ENCODE data around the gene KRT2. TPM values are rescaled to one million over a fixed set of nuclear protein-coding genes. Genes with fewer than 3 reads are reported as not detected.

KRT2 gene
- total RNA-seq, 1 experiment from 2014 or later = not detected

DNA sequence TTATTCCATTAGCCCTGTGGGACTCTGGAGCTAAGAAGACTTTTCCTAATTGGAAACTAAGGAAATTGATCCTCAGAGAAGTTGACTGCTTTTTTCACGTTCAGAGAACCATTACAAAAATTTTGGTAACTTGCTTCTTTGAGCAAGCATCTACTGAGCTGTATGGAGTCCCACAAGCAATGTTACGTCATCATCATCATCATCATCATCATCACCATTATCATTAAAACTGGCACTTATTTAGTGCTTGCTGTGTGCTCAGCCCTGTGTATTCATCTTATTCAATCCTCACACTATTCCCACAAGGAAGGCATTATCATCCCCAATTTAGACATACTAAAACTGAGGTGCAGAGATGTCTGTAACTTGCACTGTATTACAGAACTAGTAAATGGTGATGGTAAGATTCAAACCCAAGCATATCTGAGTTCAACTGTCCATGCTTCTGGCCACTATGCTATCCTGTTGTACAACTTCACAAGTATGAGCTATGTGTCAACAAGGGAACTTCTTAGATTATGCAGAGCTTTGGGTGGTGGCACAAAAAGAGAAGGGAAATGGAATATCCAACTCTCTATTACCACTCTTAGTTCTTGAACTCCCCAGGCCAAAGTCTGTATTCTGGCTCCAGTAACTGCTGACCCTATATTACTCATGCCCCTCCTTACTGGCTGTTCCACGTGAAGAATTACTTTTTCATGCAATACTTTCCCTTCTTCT, 21.9 kb upstream of the KRT2 start:
- Mint-ChIP-seq H3K9me3 (no peaks in the 10 kb centered on the region), H3K4me1 (no peaks in the 10 kb centered on the region), H3K27ac (no peak overlapping the region), H3K27me3 (ENCODE audit: low read depth) (peaks cover 5% of the 10 kb centered on the region; the same call in 1 of the 2 replicates), H3K4me3 (no peak overlapping the region), H3K36me3 (no peaks in the 10 kb centered on the region)
- TF ChIP-seq, protein P1, sequence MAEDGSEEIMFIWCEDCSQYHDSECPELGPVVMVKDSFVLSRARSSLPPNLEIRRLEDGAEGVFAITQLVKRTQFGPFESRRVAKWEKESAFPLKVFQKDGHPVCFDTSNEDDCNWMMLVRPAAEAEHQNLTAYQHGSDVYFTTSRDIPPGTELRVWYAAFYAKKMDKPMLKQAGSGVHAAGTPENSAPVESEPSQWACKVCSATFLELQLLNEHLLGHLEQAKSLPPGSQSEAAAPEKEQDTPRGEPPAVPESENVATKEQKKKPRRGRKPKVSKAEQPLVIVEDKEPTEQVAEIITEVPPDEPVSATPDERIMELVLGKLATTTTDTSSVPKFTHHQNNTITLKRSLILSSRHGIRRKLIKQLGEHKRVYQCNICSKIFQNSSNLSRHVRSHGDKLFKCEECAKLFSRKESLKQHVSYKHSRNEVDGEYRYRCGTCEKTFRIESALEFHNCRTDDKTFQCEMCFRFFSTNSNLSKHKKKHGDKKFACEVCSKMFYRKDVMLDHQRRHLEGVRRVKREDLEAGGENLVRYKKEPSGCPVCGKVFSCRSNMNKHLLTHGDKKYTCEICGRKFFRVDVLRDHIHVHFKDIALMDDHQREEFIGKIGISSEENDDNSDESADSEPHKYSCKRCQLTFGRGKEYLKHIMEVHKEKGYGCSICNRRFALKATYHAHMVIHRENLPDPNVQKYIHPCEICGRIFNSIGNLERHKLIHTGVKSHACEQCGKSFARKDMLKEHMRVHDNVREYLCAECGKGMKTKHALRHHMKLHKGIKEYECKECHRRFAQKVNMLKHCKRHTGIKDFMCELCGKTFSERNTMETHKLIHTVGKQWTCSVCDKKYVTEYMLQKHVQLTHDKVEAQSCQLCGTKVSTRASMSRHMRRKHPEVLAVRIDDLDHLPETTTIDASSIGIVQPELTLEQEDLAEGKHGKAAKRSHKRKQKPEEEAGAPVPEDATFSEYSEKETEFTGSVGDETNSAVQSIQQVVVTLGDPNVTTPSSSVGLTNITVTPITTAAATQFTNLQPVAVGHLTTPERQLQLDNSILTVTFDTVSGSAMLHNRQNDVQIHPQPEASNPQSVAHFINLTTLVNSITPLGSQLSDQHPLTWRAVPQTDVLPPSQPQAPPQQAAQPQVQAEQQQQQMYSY (CRISPR knock-in tag; IDR thresholded peaks at IDR 0.05) = no peak
- no peak for TF ChIP-seq ZNF671 (CRISPR knock-in tag; IDR thresholded peaks at IDR 0.05)
- TF ChIP-seq RELA (CRISPR knock-in tag; IDR thresholded peaks at IDR 0.05; ENCODE audit: borderline replicate concordance) = no peak
- TF ChIP-seq KAT7 (CRISPR knock-in tag; IDR thresholded peaks at IDR 0.05; ENCODE audit: borderline replicate concordance) = no peak
- TF ChIP-seq SMAD3 (CRISPR knock-in tag; IDR thresholded peaks at IDR 0.05; ENCODE audit: borderline replicate concordance) = no peak
- no peak for TF ChIP-seq ESRRA (CRISPR knock-in tag; IDR thresholded peaks at IDR 0.05; ENCODE audit: borderline replicate concordance)
- TF ChIP-seq, protein P2, sequence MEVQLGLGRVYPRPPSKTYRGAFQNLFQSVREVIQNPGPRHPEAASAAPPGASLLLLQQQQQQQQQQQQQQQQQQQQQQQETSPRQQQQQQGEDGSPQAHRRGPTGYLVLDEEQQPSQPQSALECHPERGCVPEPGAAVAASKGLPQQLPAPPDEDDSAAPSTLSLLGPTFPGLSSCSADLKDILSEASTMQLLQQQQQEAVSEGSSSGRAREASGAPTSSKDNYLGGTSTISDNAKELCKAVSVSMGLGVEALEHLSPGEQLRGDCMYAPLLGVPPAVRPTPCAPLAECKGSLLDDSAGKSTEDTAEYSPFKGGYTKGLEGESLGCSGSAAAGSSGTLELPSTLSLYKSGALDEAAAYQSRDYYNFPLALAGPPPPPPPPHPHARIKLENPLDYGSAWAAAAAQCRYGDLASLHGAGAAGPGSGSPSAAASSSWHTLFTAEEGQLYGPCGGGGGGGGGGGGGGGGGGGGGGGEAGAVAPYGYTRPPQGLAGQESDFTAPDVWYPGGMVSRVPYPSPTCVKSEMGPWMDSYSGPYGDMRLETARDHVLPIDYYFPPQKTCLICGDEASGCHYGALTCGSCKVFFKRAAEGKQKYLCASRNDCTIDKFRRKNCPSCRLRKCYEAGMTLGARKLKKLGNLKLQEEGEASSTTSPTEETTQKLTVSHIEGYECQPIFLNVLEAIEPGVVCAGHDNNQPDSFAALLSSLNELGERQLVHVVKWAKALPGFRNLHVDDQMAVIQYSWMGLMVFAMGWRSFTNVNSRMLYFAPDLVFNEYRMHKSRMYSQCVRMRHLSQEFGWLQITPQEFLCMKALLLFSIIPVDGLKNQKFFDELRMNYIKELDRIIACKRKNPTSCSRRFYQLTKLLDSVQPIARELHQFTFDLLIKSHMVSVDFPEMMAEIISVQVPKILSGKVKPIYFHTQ (CRISPR knock-in tag; IDR thresholded peaks at IDR 0.05) = no peak
- TF ChIP-seq IRF2 (CRISPR knock-in tag; IDR thresholded peaks at IDR 0.05; ENCODE audit: borderline replicate concordance, low read depth) = no peak
- TF ChIP-seq NFATC4 (CRISPR knock-in tag; IDR thresholded peaks at IDR 0.05) = no peak
- TF ChIP-seq, protein P3, sequence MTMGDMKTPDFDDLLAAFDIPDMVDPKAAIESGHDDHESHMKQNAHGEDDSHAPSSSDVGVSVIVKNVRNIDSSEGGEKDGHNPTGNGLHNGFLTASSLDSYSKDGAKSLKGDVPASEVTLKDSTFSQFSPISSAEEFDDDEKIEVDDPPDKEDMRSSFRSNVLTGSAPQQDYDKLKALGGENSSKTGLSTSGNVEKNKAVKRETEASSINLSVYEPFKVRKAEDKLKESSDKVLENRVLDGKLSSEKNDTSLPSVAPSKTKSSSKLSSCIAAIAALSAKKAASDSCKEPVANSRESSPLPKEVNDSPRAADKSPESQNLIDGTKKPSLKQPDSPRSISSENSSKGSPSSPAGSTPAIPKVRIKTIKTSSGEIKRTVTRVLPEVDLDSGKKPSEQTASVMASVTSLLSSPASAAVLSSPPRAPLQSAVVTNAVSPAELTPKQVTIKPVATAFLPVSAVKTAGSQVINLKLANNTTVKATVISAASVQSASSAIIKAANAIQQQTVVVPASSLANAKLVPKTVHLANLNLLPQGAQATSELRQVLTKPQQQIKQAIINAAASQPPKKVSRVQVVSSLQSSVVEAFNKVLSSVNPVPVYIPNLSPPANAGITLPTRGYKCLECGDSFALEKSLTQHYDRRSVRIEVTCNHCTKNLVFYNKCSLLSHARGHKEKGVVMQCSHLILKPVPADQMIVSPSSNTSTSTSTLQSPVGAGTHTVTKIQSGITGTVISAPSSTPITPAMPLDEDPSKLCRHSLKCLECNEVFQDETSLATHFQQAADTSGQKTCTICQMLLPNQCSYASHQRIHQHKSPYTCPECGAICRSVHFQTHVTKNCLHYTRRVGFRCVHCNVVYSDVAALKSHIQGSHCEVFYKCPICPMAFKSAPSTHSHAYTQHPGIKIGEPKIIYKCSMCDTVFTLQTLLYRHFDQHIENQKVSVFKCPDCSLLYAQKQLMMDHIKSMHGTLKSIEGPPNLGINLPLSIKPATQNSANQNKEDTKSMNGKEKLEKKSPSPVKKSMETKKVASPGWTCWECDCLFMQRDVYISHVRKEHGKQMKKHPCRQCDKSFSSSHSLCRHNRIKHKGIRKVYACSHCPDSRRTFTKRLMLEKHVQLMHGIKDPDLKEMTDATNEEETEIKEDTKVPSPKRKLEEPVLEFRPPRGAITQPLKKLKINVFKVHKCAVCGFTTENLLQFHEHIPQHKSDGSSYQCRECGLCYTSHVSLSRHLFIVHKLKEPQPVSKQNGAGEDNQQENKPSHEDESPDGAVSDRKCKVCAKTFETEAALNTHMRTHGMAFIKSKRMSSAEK (CRISPR knock-in tag; IDR thresholded peaks at IDR 0.05; ENCODE audit: borderline replicate concordance) = no peak
- TF ChIP-seq, protein P4, sequence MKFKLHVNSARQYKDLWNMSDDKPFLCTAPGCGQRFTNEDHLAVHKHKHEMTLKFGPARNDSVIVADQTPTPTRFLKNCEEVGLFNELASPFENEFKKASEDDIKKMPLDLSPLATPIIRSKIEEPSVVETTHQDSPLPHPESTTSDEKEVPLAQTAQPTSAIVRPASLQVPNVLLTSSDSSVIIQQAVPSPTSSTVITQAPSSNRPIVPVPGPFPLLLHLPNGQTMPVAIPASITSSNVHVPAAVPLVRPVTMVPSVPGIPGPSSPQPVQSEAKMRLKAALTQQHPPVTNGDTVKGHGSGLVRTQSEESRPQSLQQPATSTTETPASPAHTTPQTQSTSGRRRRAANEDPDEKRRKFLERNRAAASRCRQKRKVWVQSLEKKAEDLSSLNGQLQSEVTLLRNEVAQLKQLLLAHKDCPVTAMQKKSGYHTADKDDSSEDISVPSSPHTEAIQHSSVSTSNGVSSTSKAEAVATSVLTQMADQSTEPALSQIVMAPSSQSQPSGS (CRISPR knock-in tag; IDR thresholded peaks at IDR 0.05; ENCODE audit: borderline replicate concordance, low read depth) = no peak
- no peak for TF ChIP-seq MYBL2 (CRISPR knock-in tag; IDR thresholded peaks at IDR 0.05)
- TF ChIP-seq NR1H2 (CRISPR knock-in tag; IDR thresholded peaks at IDR 0.05) = no peak
- TF ChIP-seq, protein P5, sequence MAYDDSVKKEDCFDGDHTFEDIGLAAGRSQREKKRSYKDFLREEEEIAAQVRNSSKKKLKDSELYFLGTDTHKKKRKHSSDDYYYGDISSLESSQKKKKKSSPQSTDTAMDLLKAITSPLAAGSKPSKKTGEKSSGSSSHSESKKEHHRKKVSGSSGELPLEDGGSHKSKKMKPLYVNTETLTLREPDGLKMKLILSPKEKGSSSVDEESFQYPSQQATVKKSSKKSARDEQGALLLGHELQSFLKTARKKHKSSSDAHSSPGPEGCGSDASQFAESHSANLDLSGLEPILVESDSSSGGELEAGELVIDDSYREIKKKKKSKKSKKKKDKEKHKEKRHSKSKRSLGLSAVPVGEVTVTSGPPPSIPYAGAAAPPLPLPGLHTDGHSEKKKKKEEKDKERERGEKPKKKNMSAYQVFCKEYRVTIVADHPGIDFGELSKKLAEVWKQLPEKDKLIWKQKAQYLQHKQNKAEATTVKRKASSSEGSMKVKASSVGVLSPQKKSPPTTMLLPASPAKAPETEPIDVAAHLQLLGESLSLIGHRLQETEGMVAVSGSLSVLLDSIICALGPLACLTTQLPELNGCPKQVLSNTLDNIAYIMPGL (CRISPR knock-in tag; IDR thresholded peaks at IDR 0.05) = no peak
- ChIA-PET POLR2A (no interaction called here), CTCF (interaction anchor here (0.9 to 1.4 kb wide), 4 partner anchors 18 to 278 kb away, joined by 3 to 8 read pairs (median 3); no protein-coding TSS in a partner anchor)
- no peak for DNase-seq (ENCODE audit: low spot score)
- ATAC-seq = no peak
